HG02885 (cell line): ENCODE results near the gene ZC3H18.

Source experiments
- ATAC-seq: cut with Tn5 transposase; IDR thresholded peaks from one replicate; pipeline ENCODE4 v1.9.1; 2021; ENCODE audit warnings: mild to moderate bottlenecking; ENCODE audit not compliant: unreplicated experiment, poor library complexity

The ZC3H18 gene

DNA sequence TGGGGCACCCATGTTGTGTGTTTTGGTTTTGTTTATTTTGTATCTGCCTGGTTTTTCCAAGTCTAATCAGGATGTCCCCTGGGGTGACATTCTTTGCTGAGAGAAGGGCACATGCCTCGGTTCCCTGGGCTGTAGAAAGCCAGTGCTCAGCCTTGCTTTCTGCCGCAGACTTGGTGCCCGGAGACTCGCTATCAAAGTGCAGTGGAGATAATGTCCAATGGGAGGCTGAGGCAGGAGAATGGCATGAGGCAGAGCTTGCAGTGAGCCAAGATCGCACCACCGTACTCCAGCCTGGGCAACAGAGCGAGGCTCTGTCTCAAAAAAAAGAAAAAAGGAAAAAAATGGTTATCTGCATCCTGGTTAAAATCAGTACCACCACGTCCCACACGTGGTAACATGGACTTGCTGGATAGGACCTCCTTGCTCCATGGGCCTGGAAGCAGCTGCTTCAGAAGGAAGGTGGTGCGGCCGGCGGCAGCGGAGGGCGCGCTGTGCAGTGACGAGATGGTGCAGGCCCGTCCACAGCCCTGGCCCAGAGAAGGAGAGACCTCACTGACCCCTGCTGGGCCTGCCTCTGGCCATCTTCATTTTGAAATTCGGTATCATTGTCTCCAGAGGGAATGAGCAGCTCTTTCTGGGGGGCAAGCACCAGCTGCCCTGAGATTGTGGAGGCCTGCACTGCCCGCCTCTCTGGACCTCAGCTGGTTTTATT is 48.9 kb downstream of the ZC3H18 start:
- ATAC-seq, result no peak

GRCh38 chr16:88619859-88620815 is 49.9 kb downstream of the ZC3H18 start:
- ATAC-seq, result no peak

DNA sequence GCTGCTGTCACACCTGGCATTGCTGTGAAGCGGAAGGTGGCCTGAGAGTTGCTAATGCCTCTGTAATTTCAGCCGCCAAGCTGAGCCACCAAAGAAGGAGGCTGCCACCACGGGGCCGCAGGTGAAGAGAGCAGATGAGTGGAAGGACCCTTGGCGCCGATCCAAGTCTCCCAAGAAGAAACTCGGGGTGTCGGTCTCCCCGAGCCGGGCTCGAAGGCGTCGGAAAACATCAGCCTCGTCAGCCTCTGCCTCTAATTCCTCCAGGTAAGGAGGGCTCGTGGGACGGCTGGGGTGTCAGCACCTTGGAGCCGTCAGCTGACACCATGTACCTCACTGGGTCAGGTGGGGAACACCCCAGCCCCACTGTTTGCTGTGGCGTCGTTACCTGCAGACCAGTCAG is 51.9 kb downstream of the ZC3H18 start:
- no peak for ATAC-seq

DNA sequence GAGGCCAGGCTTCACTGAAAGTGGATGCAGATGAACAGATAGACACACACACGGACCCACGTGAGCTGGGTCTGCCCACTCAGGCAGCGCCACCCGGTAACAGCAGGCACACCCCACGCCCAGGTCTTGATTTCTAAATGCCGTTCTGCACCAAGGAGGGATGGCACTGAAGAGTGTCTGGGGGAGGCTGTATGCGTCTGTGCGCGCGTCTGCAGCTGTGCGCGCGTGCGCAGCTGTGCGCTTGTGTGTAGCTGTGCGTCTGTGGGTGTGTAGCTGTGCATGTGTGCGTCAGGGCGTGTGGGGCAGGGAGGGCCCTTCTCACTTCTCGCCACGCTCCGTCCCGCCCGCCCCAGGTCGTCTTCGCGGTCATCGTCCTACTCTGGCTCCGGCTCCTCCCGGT is 52.7 kb downstream of the ZC3H18 start:
- no peak for ATAC-seq

DNA sequence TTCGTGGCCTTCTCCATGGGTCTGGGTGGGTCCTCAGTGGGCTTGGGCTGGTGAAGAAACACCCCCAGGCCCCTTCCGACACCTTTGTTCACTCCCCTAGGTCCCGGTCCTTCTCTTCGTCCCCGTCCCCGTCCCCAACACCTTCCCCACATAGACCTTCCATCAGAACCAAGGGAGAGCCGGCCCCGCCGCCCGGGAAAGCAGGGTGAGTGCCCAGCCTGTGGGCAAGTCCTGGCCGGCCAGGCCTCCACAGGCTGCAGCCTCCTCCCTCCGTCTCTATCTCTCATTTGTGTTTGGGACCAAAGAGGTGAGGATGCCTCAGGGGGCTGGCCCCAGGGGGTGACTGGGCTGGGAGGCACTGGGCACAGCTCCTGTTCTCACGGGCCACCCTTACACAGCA is 53.7 kb downstream of the ZC3H18 start:
- ATAC-seq, result no peak

GRCh38 chr16:88624481-88624880 is 54.3 kb downstream of the ZC3H18 start:
- ATAC-seq, result no peak

- ATAC-seq, result no peak
These were observed 54.9 kb downstream of the ZC3H18 start for GRCh38 chr16:88624977-88625576.

DNA sequence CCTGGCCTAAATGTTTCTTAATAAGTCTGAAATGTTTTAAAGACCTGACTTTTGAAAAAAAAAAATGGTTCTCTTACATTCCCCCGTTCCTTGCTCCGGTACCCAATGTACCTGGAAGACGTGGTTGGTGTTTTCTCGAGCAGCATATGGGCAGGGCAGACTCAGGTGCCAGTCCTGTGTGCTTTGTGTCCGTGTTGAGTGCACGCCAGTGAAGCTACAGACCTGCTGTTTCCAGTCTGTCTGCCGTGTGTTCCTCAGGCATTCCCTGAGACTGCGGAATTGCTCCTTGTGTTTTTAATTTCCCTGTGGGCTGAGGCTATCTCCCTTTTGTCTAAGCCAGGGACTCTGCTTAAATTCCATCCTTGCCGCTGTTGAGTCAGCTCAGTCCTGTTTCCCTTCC is 56.4 kb downstream of the ZC3H18 start:
- ATAC-seq, result no peak

GRCh38 chr16:88627531-88628411 is 57.6 kb downstream of the ZC3H18 start:
- no peak for ATAC-seq

GRCh38 chr16:88628512-88628974 is 58.3 kb downstream of the ZC3H18 start:
- ATAC-seq, result no peak

- no peak for ATAC-seq
These were observed 59.6 kb downstream of the ZC3H18 start for GRCh38 chr16:88629835-88630234.

GRCh38 chr16:88630433-88630832 is 60.2 kb downstream of the ZC3H18 start:
- no peak for ATAC-seq

- ATAC-seq, result no peak
These were observed 60.7 kb downstream of the ZC3H18 start for GRCh38 chr16:88630941-88631340.

DNA sequence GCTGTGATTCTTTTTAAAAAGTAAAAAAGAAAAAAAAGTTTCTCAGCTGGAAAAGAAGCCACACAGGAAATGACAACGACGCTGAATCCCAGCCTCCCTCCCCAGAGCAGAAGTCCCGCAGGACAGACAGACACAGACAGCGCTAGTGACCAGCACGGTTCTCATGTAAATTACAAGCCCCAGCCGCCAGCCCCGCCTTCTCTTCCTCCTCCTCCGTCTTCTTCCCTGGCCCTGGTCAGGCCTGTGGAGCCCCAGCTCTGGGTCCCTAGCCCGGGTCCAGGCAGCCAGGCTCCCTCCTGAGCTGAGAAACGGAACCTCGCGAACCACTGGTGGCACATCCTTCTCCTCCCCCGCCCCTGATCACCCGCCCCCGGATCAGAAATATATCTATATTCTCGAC is 61.2 kb downstream of the ZC3H18 start:
- no peak for ATAC-seq

- ATAC-seq, result no peak
These were observed 61.9 kb downstream of the ZC3H18 start for GRCh38 chr16:88631920-88632586.

GRCh38 chr16:88632587-88632930 is 62.4 kb downstream of the ZC3H18 start:
- ATAC-seq, result no peak

DNA sequence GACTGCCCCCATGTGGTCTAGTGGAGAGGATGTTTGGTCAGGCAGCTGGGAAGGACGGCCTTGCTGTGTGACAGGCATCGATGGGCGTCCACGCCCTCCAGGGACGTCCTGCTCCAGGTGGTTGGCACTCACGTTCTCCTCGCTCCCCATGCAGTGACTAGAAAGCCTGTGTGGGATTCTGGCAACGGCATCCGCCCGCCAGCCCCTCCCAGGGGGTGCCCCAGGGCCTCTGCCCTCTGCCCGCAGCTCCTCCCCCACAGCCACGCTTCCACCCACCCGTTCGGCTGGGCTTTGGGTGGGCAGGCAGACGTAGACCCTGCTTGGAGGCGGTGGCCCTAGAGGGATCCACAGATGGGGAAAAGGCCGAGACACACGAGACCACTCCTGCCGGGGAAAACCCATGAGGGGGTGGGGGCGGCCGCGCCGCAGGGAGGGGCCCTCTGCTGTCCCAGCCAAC is 63.5 kb downstream of the ZC3H18 start:
- ATAC-seq, result peak; percentile 27

DNA sequence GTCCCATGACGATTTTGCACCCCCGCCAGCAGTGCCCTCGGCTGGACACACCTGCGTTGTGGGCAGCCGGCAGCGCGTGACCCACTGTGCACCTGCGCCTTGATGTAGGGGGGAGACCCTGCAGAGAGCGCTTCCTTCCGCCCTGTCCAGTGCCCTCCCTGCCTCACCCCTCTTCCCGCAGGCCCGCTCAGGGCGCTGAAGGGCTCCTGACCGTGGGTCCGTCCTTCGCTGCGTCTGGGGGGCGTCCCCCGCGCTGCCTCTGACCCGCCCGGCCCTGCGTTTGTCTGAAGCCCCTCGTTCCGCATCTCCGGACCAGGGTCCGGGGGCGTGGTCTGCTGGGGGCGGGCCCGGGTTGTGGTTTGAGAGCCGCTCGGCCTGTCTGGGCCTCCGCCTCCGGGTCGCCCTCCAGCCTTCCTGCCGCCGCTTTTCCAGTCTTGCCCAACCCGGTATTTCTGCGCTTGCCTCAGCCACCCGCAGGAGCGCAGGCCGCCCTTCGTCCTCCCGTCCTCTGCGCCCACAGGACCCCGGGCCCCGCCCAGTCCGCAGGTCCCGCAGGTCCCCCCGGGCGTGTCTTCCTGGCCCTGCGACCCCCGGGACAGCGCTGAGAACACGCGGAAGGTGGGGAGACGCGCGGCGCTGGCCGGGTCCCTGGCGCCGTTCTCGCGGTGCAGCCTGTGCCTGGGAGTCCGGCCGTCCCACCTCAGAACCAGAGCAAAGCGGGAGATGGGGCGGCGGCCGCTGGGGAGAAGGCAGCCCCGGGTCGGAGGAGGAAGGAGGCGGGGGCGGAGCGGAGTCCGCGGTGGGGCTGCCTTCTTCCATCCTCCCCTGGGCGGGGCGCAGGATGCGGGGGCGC is 64.2 kb downstream of the ZC3H18 start:
- ATAC-seq, result peak; percentile 51
